Caco-2 (cell line): ENCODE measurements around the gene MTA3. TPM values are rescaled to one million over a fixed set of nuclear protein-coding genes. Genes with fewer than 3 reads are reported as not detected.

ENCODE experiments used
- BruUV-seq: library from RNA; stranded (reverse); fragments of 400-500 nt; replicated peaks from 2 replicates; lab custom pipeline; 2021; lab: Mats Ljungman, UMichigan
- CTCF ChIA-PET: fragments of 300-600 bp; sonication (Branson Sonifier 250); formaldehyde crosslinking; loops from one replicate; lab custom pipeline; 2022; ENCODE audit warnings: antibody characterized with exemption; lab: Charles Lee
- POLR2A ChIA-PET: fragments of 300-600 bp; sonication (Branson Sonifier 250); formaldehyde crosslinking; loops from one replicate; lab custom pipeline; 2022; ENCODE audit warnings: antibody characterized with exemption; lab: Charles Lee
- DNase-seq, 2 experiments: peaks; one replicate each; pipeline versions ENCODE4 v3.0.0 to v3.0.0-alpha.2; 2020 to 2022
- H3K27me3 ChIP-seq: replicated peaks from 2 replicates; pipeline ENCODE4 v1.6.0; 2011; ENCODE audit warnings: low read length; ENCODE audit not compliant: control insufficient read depth, insufficient read depth
- H3K36me3 ChIP-seq: 2 replicates; pipeline ENCODE4 v1.5.1; 2011; ENCODE audit warnings: low read length; ENCODE audit not compliant: control insufficient read depth, insufficient read depth
- H3K4me1 ChIP-seq: fragments of 250-450 bp; sonication (Bioruptor Pico); 2 replicates; pipeline ENCODE4 v1.5.1; 2020; ENCODE audit warnings: mild to moderate bottlenecking
- H3K4me3 ChIP-seq: 2 replicates; pipeline ENCODE4 v1.5.1; 2011; ENCODE audit warnings: low read depth, mild to moderate bottlenecking, control low read depth, low read length
- H3K9me3 ChIP-seq: fragments of 250-450 bp; sonication (Bioruptor Pico); 2 replicates; pipeline ENCODE4 v1.5.1; 2020; ENCODE audit warnings: mild to moderate bottlenecking, moderate library complexity
- H3K27ac Mint-ChIP-seq: one replicate; pipeline ENCODE4 v1.8.0; 2022; ENCODE audit warnings: mixed read lengths; ENCODE audit not compliant: unreplicated experiment
- H3K27me3 Mint-ChIP-seq: one replicate; pipeline ENCODE4 v1.8.0; 2022; ENCODE audit warnings: mixed read lengths; ENCODE audit not compliant: insufficient read depth, unreplicated experiment
- H3K36me3 Mint-ChIP-seq: one replicate; pipeline ENCODE4 v1.8.0; 2022; ENCODE audit warnings: mild to moderate bottlenecking, mixed read lengths; ENCODE audit not compliant: insufficient read depth, unreplicated experiment
- H3K4me1 Mint-ChIP-seq: one replicate; pipeline ENCODE4 v1.8.0; 2022; ENCODE audit warnings: low read depth, mixed read lengths; ENCODE audit not compliant: unreplicated experiment
- H3K4me3 Mint-ChIP-seq: one replicate; pipeline ENCODE4 v1.8.0; 2022; ENCODE audit warnings: mild to moderate bottlenecking, moderate library complexity, mixed read lengths; ENCODE audit not compliant: unreplicated experiment
- H3K9me3 Mint-ChIP-seq: one replicate; pipeline ENCODE4 v1.8.0; 2022; ENCODE audit warnings: mixed read lengths; ENCODE audit not compliant: unreplicated experiment
- intact Hi-C: fragments of 100-400 bp; cut with micrococcal nuclease; formaldehyde crosslinking; loops from one replicate; pipeline ENCODE4 v1.10.0; 2022; ENCODE audit not compliant: unreplicated experiment
- total RNA-seq: library from RNA; stranded (reverse); gene quantifications from 2 replicates; pipeline ENCODE4 v1.2.3, GENCODE V29; 2022
- TF ChIP-seq, protein P1 (sequence below), 2 experiments: fragments of 200-600 bp in 1 of 2; IDR thresholded peaks; 1 replicate in 1 of 2; 2 replicates in 1 of 2; pipeline versions ENCODE4 v1.5.1 to v1.8.0; 2011 to 2022; ENCODE audit warnings: antibody characterized with exemption in 1 of 2, control low read depth in 1 of 2, inconsistent platforms in 1 of 2, low read depth in 1 of 2, low read length in 1 of 2, mild to moderate bottlenecking in 1 of 2, moderate library complexity in 1 of 2; ENCODE audit not compliant: insufficient read depth in 1 of 2, severe bottlenecking in 1 of 2, unreplicated experiment in 1 of 2

Gene MTA3
- total RNA-seq, 1 experiment from 2014 or later = 85.7 TPM

DNA sequence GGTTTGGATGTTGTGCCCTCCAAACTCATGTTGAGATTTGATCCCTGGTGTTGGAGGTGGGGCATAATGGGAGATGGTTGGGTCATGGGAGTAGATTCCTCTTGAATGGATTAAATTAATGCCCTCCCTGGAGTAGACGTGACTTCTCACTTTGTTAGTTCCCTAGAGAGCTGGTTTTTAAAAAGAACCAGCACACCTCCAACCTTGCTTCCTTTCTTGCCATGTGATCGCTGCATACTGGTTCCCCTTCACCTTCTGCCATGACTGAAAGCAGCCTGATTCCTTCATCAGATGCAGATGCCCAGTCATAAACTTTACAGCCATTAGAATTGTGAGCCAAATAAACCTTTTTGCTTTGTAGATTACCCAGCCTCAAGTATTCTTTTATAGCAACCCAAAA lies 21.7 kb downstream of the MTA3 start:
- ChIA-PET POLR2A (no interaction called here), CTCF (no interaction called here)

DNA sequence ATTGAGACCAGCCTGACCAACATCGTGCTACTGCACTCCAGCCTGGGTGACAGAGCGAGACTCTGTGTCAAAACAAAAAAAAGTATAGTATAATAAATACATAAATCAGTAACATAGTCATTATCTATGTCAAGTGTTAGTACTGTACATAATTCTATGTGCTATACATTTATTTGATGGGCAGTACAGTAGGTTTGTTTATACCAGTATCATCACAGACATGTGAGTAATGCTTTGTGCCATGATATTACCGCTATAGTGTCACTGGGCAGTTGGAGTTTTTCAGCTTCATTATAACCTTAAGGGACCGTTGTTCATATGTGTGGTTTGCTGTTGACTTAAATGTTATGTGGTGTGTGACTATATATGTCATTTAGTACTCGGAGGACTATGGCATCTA lies 24.9 kb downstream of the MTA3 start:
- H3K4me1 Mint-ChIP-seq = no peaks in the 10 kb centered on the region
- TF ChIP-seq, protein P1, sequence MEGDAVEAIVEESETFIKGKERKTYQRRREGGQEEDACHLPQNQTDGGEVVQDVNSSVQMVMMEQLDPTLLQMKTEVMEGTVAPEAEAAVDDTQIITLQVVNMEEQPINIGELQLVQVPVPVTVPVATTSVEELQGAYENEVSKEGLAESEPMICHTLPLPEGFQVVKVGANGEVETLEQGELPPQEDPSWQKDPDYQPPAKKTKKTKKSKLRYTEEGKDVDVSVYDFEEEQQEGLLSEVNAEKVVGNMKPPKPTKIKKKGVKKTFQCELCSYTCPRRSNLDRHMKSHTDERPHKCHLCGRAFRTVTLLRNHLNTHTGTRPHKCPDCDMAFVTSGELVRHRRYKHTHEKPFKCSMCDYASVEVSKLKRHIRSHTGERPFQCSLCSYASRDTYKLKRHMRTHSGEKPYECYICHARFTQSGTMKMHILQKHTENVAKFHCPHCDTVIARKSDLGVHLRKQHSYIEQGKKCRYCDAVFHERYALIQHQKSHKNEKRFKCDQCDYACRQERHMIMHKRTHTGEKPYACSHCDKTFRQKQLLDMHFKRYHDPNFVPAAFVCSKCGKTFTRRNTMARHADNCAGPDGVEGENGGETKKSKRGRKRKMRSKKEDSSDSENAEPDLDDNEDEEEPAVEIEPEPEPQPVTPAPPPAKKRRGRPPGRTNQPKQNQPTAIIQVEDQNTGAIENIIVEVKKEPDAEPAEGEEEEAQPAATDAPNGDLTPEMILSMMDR (IDR thresholded peaks at IDR 0.05; ENCODE audit: insufficient read depth in 1 of 2, low read depth in 1 of 2, low read length in 1 of 2, severe bottlenecking in 1 of 2, unreplicated experiment in 1 of 2) = no peak
- POLR2A ChIA-PET = no interaction called here

More for the DNA sequence above, 21.7 kb downstream of the MTA3 start:
- BruUV-seq = no TSS peak
- H3K9me3 ChIP-seq = no peaks in the 10 kb centered on the region
- no peak overlapping the region for H3K4me3 ChIP-seq
- no peaks in the 10 kb centered on the region for H3K4me1 Mint-ChIP-seq
- TF ChIP-seq, protein P1 (IDR thresholded peaks at IDR 0.05; ENCODE audit: insufficient read depth in 1 of 2, low read depth in 1 of 2, low read length in 1 of 2, severe bottlenecking in 1 of 2, unreplicated experiment in 1 of 2) = no peak
- H3K4me3 Mint-ChIP-seq = no peak overlapping the region
- H3K9me3 Mint-ChIP-seq = no peaks in the 10 kb centered on the region
- intact Hi-C loops = no loop called here
- no peaks in the 10 kb centered on the region for H3K27me3 Mint-ChIP-seq
- no peaks in the 10 kb centered on the region for H3K36me3 ChIP-seq
- peaks cover 30% of the 10 kb centered on the region for H3K36me3 Mint-ChIP-seq
- no peak for DNase-seq
- no peaks in the 10 kb centered on the region for H3K27me3 ChIP-seq
- no peak overlapping the region for H3K27ac Mint-ChIP-seq
- peaks cover 7% of the 10 kb centered on the region; the same call in 1 of the 2 replicates for H3K4me1 ChIP-seq

DNA sequence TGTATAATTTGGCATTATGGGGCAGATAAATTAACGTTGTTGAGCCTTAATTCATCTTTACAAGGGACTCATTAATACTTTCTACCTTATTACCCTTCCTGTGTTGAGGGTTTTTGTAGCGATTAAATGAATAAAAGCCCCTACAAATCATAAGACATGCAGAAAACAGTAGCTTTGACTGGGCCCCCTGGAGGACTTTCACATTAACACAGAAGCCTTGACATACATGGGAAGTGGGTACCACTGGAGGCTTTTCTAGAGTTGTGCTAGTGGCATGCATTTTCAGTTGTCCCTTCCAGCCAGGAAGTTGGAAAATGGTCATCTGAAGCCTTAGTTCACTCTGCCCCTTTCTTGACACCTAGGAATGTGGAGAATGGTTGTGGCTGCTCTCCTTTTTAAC lies 30.2 kb downstream of the MTA3 start:
- no peak for DNase-seq
- peaks cover 1% of the 10 kb centered on the region; the same call in 1 of the 2 replicates for H3K36me3 ChIP-seq
- Mint-ChIP-seq H3K9me3 (no peaks in the 10 kb centered on the region), H3K36me3 (peaks cover 17% of the 10 kb centered on the region), H3K4me1 (no peaks in the 10 kb centered on the region), H3K4me3 (no peak overlapping the region), H3K27ac (no peak overlapping the region), H3K27me3 (no peaks in the 10 kb centered on the region)
- TF ChIP-seq, protein P1 (IDR thresholded peaks at IDR 0.05; ENCODE audit: insufficient read depth in 1 of 2, low read depth in 1 of 2, low read length in 1 of 2, severe bottlenecking in 1 of 2, unreplicated experiment in 1 of 2) = peak in 1 of 2 experiments; percentile 29
- no peaks in the 10 kb centered on the region for H3K4me1 ChIP-seq
- H3K9me3 ChIP-seq = no peaks in the 10 kb centered on the region
- no TSS peak for BruUV-seq
- CTCF ChIA-PET = no interaction called here
- intact Hi-C loops = no loop called here
- POLR2A ChIA-PET = no interaction called here
- H3K27me3 ChIP-seq = no peaks in the 10 kb centered on the region
- H3K4me3 ChIP-seq = no peak overlapping the region

More for the DNA sequence above, 24.9 kb downstream of the MTA3 start:
- H3K9me3 ChIP-seq = no peaks in the 10 kb centered on the region
- Mint-ChIP-seq H3K36me3 (peaks cover 11% of the 10 kb centered on the region), H3K27ac (no peak overlapping the region), H3K27me3 (no peaks in the 10 kb centered on the region), H3K9me3 (no peaks in the 10 kb centered on the region), H3K4me3 (no peak overlapping the region)
- no peaks in the 10 kb centered on the region for H3K27me3 ChIP-seq
- no peaks in the 10 kb centered on the region for H3K36me3 ChIP-seq
- CTCF ChIA-PET = no interaction called here
- no TSS peak for BruUV-seq
- intact Hi-C loops = no loop called here
- H3K4me3 ChIP-seq = no peak overlapping the region
- DNase-seq = no peak
- H3K4me1 ChIP-seq = no peaks in the 10 kb centered on the region
